ENCODE data around the gene SNCAIP. TPM values are rescaled to one million over a fixed set of nuclear protein-coding genes. Genes with fewer than 3 reads are reported as not detected.

Gene SNCAIP
- total and polyA plus RNA-seq, 2 experiments from 2014 or later = 6.1 to 11.9 TPM

DNA sequence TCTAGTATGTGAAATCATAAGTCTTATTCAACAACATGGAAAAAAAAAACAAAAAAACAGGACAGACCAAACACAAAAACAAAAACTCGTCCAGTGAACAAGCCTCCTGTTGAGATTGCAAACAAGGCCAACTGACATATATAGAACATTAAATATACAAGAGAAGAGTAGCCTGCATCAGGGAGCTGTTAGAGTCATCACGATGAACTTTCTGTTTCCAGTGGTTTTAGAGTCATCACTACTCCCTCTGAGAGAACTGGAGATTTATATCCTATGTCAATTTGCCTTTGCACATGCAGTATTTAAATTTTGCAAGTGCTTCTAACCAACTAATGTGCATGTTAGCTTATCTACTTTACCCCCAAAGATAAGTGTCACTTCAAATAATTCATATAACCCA is 9.9 kb downstream of the SNCAIP start (continued):
- TF ChIP-seq, protein P1, sequence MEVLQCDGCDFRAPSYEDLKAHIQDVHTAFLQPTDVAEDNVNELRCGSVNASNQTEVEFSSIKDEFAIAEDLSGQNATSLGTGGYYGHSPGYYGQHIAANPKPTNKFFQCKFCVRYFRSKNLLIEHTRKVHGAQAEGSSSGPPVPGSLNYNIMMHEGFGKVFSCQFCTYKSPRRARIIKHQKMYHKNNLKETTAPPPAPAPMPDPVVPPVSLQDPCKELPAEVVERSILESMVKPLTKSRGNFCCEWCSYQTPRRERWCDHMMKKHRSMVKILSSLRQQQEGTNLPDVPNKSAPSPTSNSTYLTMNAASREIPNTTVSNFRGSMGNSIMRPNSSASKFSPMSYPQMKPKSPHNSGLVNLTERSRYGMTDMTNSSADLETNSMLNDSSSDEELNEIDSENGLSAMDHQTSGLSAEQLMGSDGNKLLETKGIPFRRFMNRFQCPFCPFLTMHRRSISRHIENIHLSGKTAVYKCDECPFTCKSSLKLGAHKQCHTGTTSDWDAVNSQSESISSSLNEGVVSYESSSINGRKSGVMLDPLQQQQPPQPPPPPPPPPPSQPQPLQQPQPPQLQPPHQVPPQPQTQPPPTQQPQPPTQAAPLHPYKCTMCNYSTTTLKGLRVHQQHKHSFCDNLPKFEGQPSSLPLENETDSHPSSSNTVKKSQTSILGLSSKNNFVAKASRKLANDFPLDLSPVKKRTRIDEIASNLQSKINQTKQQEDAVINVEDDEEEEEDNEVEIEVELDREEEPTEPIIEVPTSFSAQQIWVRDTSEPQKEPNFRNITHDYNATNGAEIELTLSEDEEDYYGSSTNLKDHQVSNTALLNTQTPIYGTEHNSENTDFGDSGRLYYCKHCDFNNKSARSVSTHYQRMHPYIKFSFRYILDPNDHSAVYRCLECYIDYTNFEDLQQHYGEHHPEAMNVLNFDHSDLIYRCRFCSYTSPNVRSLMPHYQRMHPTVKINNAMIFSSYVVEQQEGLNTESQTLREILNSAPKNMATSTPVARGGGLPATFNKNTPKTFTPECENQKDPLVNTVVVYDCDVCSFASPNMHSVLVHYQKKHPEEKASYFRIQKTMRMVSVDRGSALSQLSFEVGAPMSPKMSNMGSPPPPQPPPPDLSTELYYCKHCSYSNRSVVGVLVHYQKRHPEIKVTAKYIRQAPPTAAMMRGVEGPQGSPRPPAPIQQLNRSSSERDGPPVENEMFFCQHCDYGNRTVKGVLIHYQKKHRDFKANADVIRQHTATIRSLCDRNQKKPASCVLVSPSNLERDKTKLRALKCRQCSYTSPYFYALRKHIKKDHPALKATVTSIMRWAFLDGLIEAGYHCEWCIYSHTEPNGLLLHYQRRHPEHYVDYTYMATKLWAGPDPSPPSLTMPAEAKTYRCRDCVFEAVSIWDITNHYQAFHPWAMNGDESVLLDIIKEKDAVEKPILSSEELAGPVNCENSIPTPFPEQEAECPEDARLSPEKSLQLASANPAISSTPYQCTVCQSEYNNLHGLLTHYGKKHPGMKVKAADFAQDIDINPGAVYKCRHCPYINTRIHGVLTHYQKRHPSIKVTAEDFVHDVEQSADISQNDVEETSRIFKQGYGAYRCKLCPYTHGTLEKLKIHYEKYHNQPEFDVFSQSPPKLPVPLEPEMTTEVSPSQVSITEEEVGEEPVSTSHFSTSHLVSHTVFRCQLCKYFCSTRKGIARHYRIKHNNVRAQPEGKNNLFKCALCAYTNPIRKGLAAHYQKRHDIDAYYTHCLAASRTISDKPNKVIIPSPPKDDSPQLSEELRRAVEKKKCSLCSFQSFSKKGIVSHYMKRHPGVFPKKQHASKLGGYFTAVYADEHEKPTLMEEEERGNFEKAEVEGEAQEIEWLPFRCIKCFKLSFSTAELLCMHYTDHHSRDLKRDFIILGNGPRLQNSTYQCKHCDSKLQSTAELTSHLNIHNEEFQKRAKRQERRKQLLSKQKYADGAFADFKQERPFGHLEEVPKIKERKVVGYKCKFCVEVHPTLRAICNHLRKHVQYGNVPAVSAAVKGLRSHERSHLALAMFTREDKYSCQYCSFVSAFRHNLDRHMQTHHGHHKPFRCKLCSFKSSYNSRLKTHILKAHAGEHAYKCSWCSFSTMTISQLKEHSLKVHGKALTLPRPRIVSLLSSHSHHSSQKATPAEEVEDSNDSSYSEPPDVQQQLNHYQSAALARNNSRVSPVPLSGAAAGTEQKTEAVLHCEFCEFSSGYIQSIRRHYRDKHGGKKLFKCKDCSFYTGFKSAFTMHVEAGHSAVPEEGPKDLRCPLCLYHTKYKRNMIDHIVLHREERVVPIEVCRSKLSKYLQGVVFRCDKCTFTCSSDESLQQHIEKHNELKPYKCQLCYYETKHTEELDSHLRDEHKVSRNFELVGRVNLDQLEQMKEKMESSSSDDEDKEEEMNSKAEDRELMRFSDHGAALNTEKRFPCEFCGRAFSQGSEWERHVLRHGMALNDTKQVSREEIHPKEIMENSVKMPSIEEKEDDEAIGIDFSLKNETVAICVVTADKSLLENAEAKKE (CRISPR knock-in tag; IDR thresholded peaks at IDR 0.05) = no peak
- no peak for TF ChIP-seq POLR2AphosphoS5 (IDR thresholded peaks at IDR 0.05; ENCODE audit: low read depth)
- TF ChIP-seq, protein P2, sequence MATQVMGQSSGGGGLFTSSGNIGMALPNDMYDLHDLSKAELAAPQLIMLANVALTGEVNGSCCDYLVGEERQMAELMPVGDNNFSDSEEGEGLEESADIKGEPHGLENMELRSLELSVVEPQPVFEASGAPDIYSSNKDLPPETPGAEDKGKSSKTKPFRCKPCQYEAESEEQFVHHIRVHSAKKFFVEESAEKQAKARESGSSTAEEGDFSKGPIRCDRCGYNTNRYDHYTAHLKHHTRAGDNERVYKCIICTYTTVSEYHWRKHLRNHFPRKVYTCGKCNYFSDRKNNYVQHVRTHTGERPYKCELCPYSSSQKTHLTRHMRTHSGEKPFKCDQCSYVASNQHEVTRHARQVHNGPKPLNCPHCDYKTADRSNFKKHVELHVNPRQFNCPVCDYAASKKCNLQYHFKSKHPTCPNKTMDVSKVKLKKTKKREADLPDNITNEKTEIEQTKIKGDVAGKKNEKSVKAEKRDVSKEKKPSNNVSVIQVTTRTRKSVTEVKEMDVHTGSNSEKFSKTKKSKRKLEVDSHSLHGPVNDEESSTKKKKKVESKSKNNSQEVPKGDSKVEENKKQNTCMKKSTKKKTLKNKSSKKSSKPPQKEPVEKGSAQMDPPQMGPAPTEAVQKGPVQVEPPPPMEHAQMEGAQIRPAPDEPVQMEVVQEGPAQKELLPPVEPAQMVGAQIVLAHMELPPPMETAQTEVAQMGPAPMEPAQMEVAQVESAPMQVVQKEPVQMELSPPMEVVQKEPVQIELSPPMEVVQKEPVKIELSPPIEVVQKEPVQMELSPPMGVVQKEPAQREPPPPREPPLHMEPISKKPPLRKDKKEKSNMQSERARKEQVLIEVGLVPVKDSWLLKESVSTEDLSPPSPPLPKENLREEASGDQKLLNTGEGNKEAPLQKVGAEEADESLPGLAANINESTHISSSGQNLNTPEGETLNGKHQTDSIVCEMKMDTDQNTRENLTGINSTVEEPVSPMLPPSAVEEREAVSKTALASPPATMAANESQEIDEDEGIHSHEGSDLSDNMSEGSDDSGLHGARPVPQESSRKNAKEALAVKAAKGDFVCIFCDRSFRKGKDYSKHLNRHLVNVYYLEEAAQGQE (IDR thresholded peaks at IDR 0.05; ENCODE audit: unreplicated experiment) = no peak

DNA sequence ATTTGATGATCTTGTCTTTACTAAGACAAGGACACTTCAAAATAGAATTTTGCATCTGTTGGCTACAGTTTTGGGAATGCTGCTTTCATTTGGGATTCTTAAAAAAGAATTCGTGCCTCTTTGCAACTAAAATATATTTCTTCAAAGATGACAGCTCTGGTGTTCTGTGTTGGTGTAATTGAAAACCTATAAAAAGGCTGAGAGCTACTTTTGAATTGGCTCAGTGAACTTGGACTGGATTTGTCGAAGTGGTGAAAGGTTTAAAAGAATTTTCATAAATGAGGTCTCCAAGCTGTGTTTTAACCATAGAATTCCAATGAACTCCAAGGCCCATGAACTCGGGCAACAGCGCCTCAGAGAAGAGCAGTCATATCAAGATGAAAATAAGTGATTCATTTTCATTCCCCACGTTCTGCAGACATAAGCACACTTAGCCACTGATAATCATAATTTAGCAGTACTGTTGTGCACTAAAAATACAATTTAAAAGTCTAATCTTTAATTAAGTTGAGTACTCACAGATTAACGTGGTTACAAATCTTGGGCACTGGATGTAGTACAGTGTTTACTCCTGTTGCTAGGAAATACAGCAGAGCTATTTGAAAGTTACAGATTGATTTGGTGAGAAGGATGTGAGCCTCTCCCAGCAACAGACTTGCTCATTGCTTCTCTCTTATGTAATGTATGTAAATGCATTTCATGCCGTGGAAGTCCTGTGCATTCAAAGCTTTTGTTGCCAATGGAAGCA is 10.9 kb downstream of the SNCAIP start:
- no peak overlapping the region for H3K4me3 ChIP-seq
- H3K79me2 ChIP-seq (replicated peaks; ENCODE audit: insufficient read depth) = no peaks in the 10 kb centered on the region
- DNase-seq (ENCODE audit: low spot score) (peak; percentile 28), ATAC-seq (no peak)
- H3K9me3 Mint-ChIP-seq = no peaks in the 10 kb centered on the region
- peaks cover 7% of the 10 kb centered on the region; the same call in 2 of the 3 replicates for H3K4me1 Mint-ChIP-seq
- no peak overlapping the region for H3K4me3 Mint-ChIP-seq
- H3K9me2 ChIP-seq (ENCODE audit: insufficient read depth) = no peaks in the 10 kb centered on the region
- no peak overlapping the region for H3K27ac ChIP-seq (ENCODE audit: low read depth)
- H2AFZ ChIP-seq = no peak overlapping the region
- no peaks in the 10 kb centered on the region for H3K27me3 ChIP-seq (ENCODE audit: insufficient read depth)
- no peaks in the 10 kb centered on the region for H3K36me3 ChIP-seq (ENCODE audit: insufficient read depth)
- no peak overlapping the region for H3K4me2 ChIP-seq
- H3K4me1 ChIP-seq (ENCODE audit: insufficient read depth) = peaks cover 6% of the 10 kb centered on the region; the same call in 1 of the 2 replicates
- H3F3A ChIP-seq (replicated peaks; ENCODE audit: low read depth) = no peaks in the 10 kb centered on the region
- H3K27ac Mint-ChIP-seq = no peak overlapping the region
- H3K27me3 Mint-ChIP-seq (ENCODE audit: insufficient read depth, low read depth, poor library complexity) = no peaks in the 10 kb centered on the region
- H3K36me3 Mint-ChIP-seq (ENCODE audit: low read depth) = no peaks in the 10 kb centered on the region
- H4K20me1 ChIP-seq (replicated peaks; ENCODE audit: insufficient read depth) = no peaks in the 10 kb centered on the region
- no peak for TF ChIP-seq NANOG (IDR thresholded peaks at IDR 0.05; ENCODE audit: borderline replicate concordance)
- no peak for TF ChIP-seq CREB1 (CRISPR knock-in tag; IDR thresholded peaks at IDR 0.05; ENCODE audit: low read depth)
- TF ChIP-seq, protein P3, sequence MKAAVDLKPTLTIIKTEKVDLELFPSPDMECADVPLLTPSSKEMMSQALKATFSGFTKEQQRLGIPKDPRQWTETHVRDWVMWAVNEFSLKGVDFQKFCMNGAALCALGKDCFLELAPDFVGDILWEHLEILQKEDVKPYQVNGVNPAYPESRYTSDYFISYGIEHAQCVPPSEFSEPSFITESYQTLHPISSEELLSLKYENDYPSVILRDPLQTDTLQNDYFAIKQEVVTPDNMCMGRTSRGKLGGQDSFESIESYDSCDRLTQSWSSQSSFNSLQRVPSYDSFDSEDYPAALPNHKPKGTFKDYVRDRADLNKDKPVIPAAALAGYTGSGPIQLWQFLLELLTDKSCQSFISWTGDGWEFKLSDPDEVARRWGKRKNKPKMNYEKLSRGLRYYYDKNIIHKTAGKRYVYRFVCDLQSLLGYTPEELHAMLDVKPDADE (IDR thresholded peaks at IDR 0.05) = no peak
- TF ChIP-seq, protein P2 (IDR thresholded peaks at IDR 0.05; ENCODE audit: unreplicated experiment) = no peak
- no peak for TF ChIP-seq ZNF114 (CRISPR knock-in tag; IDR thresholded peaks at IDR 0.05)
- TF ChIP-seq STAT1 (IDR thresholded peaks at IDR 0.05; ENCODE audit: unreplicated experiment) = no peak
- TF ChIP-seq JUNB (IDR thresholded peaks at IDR 0.05; ENCODE audit: unreplicated experiment) = no peak
- TF ChIP-seq ZNF331 (CRISPR knock-in tag; IDR thresholded peaks at IDR 0.05; ENCODE audit: low read depth) = no peak

Data from GM23338 (cell line).